GM12878 (cell line): ENCODE results near the gene OR6C3. TPM values are rescaled to one million over a fixed set of nuclear protein-coding genes. Genes with fewer than 3 reads are reported as not detected.

ENCODE experiments used
- ATAC-seq: fragments of 200-7000 bp; cut with Tn5 transposase; 3 replicates; pipeline ENCODE4 v1.9.1; 2020; ENCODE audit warnings: mild to moderate bottlenecking, moderate library complexity
- BruUV-seq: library from RNA; stranded (reverse); fragments of 400-500 nt; replicated peaks from 2 replicates; lab custom pipeline; 2021; lab: Mats Ljungman, UMichigan
- CTCF ChIA-PET: fragments of 300-600 bp; sonication (Branson Sonifier 250); formaldehyde crosslinking; extraction: SDS; loops from one replicate; lab custom pipeline; 2021; ENCODE audit warnings: inconsistent platforms; lab: Yijun Ruan, JAX
- POLR2A ChIA-PET: fragments of 350-600 bp; formaldehyde crosslinking; extraction: SDS; loops from one replicate; lab custom pipeline; 2021; ENCODE audit warnings: inconsistent platforms; lab: Charles Lee
- RAD21 ChIA-PET: fragments of 300-600 bp; sonication (Branson Sonifier 250); formaldehyde crosslinking; loops from one replicate; lab custom pipeline; 2023; ENCODE audit warnings: antibody characterized with exemption; ENCODE audit not compliant: unreplicated experiment; lab: Charles Lee
- SMC1A ChIA-PET: fragments of 300-600 bp; sonication (Branson Sonifier 250); formaldehyde crosslinking; loops from one replicate; lab custom pipeline; 2023; ENCODE audit not compliant: unreplicated experiment, uncharacterized antibody; lab: Charles Lee
- DNase-seq: peaks from one replicate; pipeline ENCODE4 v3.0.0-alpha.2; 2011; ENCODE audit warnings: low read depth, low spot score
- FAIRE-seq: peaks from 3 replicates; lab custom pipeline; 2011; peaks lifted over from hg19 to GRCh38; lab: Jason Lieb, UNC
- H2AFZ ChIP-seq: 2 replicates; pipeline ENCODE4 v1.6.0; 2011; ENCODE audit warnings: low read depth, low read length, control low read depth; ENCODE audit not compliant: control insufficient read depth
- H3K27ac ChIP-seq: 2 replicates; pipeline ENCODE4 v1.5.1; 2011; ENCODE audit warnings: control low read depth; ENCODE audit not compliant: control insufficient read depth, insufficient read depth
- H3K27me3 ChIP-seq, 2 experiments: replicated peaks in 1 of 2; 2 replicates each; pipeline versions ENCODE4 v1.6.0 to v1.6.1; 2011; ENCODE audit warnings: low read length in 1 of 2; ENCODE audit not compliant: control insufficient read depth in 2 of 2, insufficient read depth in 2 of 2
- H3K36me3 ChIP-seq, 2 experiments: 2 replicates each; pipeline ENCODE4 v1.5.1; 2011; ENCODE audit warnings: low read length in 1 of 2; ENCODE audit not compliant: control insufficient read depth in 2 of 2, insufficient read depth in 2 of 2
- H3K4me1 ChIP-seq: 2 replicates; pipeline ENCODE4 v1.6.1; 2011; ENCODE audit warnings: mild to moderate bottlenecking, low read length, moderate library complexity, mixed read lengths; ENCODE audit not compliant: control insufficient read depth, insufficient read depth
- H3K4me2 ChIP-seq: 2 replicates; pipeline ENCODE4 v1.6.0; 2011; ENCODE audit warnings: control low read depth; ENCODE audit not compliant: control insufficient read depth, insufficient read depth
- H3K4me3 ChIP-seq: fragments of 200-600 bp; sonication (generic); 2 replicates; pipeline ENCODE4 v1.5.1; 2016
- H3K79me2 ChIP-seq: 2 replicates; pipeline ENCODE4 v1.6.0; 2011; ENCODE audit warnings: low read length; ENCODE audit not compliant: control insufficient read depth, insufficient read depth
- H3K9ac ChIP-seq: 2 replicates; pipeline ENCODE4 v1.8.0; 2011; ENCODE audit warnings: low read length, control low read depth, mixed read lengths; ENCODE audit not compliant: control insufficient read depth, insufficient read depth
- H3K9me3 ChIP-seq: replicated peaks from 3 replicates; pipeline ENCODE4 v1.5.1; 2011; ENCODE audit warnings: mild to moderate bottlenecking, low read length; ENCODE audit not compliant: control insufficient read depth, insufficient read depth
- H4K20me1 ChIP-seq: 2 replicates; pipeline ENCODE4 v1.6.0; 2011; ENCODE audit not compliant: control insufficient read depth, insufficient read depth
- BHLHE40 ChIP-seq, 2 experiments: fragments of 450-650 bp in 1 of 2; IDR thresholded peaks; 2 replicates each; pipeline ENCODE4 v1.6.1; 2011 to 2017; ENCODE audit warnings: low read depth in 2 of 2, borderline replicate concordance in 1 of 2, improper control_type of control experiment in 1 of 2, low read length in 1 of 2, mild to moderate bottlenecking in 1 of 2
- HCFC1 ChIP-seq: fragments of 150-350 bp; IDR thresholded peaks from 2 replicates; pipeline ENCODE4 v1.6.1; 2014; ENCODE audit warnings: low read length
- MEF2A ChIP-seq: IDR thresholded peaks from 2 replicates; pipeline ENCODE4 v1.6.1; 2011; ENCODE audit warnings: low read depth, mild to moderate bottlenecking, low read length, moderate library complexity; ENCODE audit not compliant: insufficient read depth
- NFIC ChIP-seq: IDR thresholded peaks from 2 replicates; pipeline ENCODE4 v1.6.1; 2012; ENCODE audit warnings: low read depth, mild to moderate bottlenecking, inconsistent platforms, low read length, moderate library complexity
- NR2C2 ChIP-seq: IDR thresholded peaks from 2 replicates; pipeline ENCODE4 v1.6.1; 2011; ENCODE audit warnings: borderline replicate concordance, low read depth; ENCODE audit not compliant: control insufficient read depth, insufficient read length
- RUNX3 ChIP-seq: IDR thresholded peaks from 2 replicates; pipeline ENCODE4 v1.6.1; 2012; ENCODE audit warnings: low read length, inconsistent platforms
- SMAD5 ChIP-seq: IDR thresholded peaks from 2 replicates; pipeline ENCODE4 v1.6.1; 2016; ENCODE audit warnings: antibody characterized with exemption, low read depth
- STAT1 ChIP-seq: fragments of 450-650 bp; conservative IDR thresholded peaks from 2 replicates; pipeline ENCODE4 v1.6.1; 2014; ENCODE audit warnings: antibody characterized with exemption, mild to moderate bottlenecking
- SUPT20H ChIP-seq: IDR thresholded peaks from 2 replicates; pipeline ENCODE4 v1.6.1; 2011; ENCODE audit warnings: low read depth, mild to moderate bottlenecking, low read length, moderate library complexity, borderline replicate concordance; ENCODE audit not compliant: control insufficient read depth
- TCF3 ChIP-seq: IDR thresholded peaks from 2 replicates; pipeline ENCODE4 v1.6.1; 2012; ENCODE audit warnings: low read depth, mild to moderate bottlenecking, low read length, borderline replicate concordance; ENCODE audit not compliant: insufficient read depth
- ZNF384 ChIP-seq: IDR thresholded peaks from 2 replicates; pipeline ENCODE4 v1.6.1; 2012; ENCODE audit warnings: low read depth, mild to moderate bottlenecking, low read length, improper control_type of control experiment, borderline replicate concordance
- WGBS: methylation state at CpG from one replicate; pipeline ENCODE4 v1.1.6; 2016; ENCODE audit warnings: low lambda C conversion rate; ENCODE audit not compliant: insufficient replicate concordance, insufficient coverage; ENCODE audit errors: missing lambda C conversion rate; 5-methylcytosine and 5-hydroxymethylcytosine counted together
- in situ Hi-C: fragments of 300-500 bp; cut with MboI; formaldehyde crosslinking; loops from 9 replicates; pipeline ENCODE4 v1.14.3; 2018; ENCODE audit warnings: mixed read lengths
- intact Hi-C: fragments of 100-400 bp; cut with micrococcal nuclease; formaldehyde crosslinking; loops from one replicate; pipeline ENCODE4 v1.14.2; 2022; ENCODE audit not compliant: unreplicated experiment
- polyA plus RNA-seq, 11 experiments: library from polyadenylated mRNA; depleted of rRNA in 4 of 11; unstranded in 6 of 11; stranded (reverse) in 5 of 11; fragments of >200 nt; fragmentation: Nextera tagmentation in 4 of 11; fragmentation: Illumina TruSeq in 1 of 11; extraction: Ambion mirVana in 4 of 11; extraction: Trizol in 1 of 11; gene quantifications; 1 replicate in 1 of 11; 2 replicates in 10 of 11; pipeline versions ENCODE4 v1.2.1 to v1.2.3, GENCODE V29; 2011 to 2016; ENCODE audit warnings: inconsistent platforms in 2 of 11, missing spikeins in 2 of 11, low read depth in 1 of 11
- total RNA-seq, 4 experiments: library from RNA; depleted of rRNA in 3 of 4; stranded (reverse); fragments of >200 nt in 3 of 4; fragmentation: Illumina TruSeq in 1 of 4; extraction: Trizol in 1 of 4; gene quantifications; 2 replicates each; pipeline versions ENCODE4 v1.2.1 to v1.2.3, GENCODE V29; 2013 to 2021

The OR6C3 gene
- total and polyA plus RNA-seq, 10 of the 15 experiments (the other 5 are each of a cell fraction or from before 2014, with no cell fraction given) = not detected

- no peak for ATAC-seq
- ChIA-PET RAD21 (no interaction called here), POLR2A (no interaction called here), SMC1A (interaction anchor here (1.5 kb wide), 1 partner anchor 12 kb away, joined by 3 read pairs; no protein-coding TSS in a partner anchor), CTCF (interaction anchor here (1.1 kb wide), 1 partner anchor 14 kb away, joined by 3 read pairs; no protein-coding TSS in a partner anchor)
- Histone ChIP-seq H3K27me3 (no peaks in the 10 kb centered on the region), H4K20me1 (no peaks in the 10 kb centered on the region), H3K9me3 (no peaks in the 10 kb centered on the region), H3K27ac (no peak overlapping the region), H3K4me3 (no peak overlapping the region), H2AFZ (no peak overlapping the region), H3K79me2 (no peaks in the 10 kb centered on the region), H3K36me3 (no peaks in the 10 kb centered on the region), H3K9ac (no peak overlapping the region), H3K4me2 (no peak overlapping the region), H3K4me1 (no peaks in the 10 kb centered on the region)
- intact Hi-C loops (no loop called here), in situ Hi-C loops (no loop called here)
- no peak for DNase-seq
- WGBS = 27% methylated on average over 3 of the region's 3 CpGs
- FAIRE-seq = no peak
- no TSS peak for BruUV-seq
- TF ChIP-seq SUPT20H = no peak
These were observed 34.5 kb downstream of the OR6C3 start for GRCh38 chr12:55365086-55365485.

- TF ChIP-seq RUNX3 (no peak), STAT1 (no peak), TCF3 (no peak), MEF2A (no peak), BHLHE40 (IDR thresholded peaks at IDR 0.05; ENCODE audit: borderline replicate concordance in 1 of 2, low read depth in 2 of 2, low read length in 1 of 2) (no peak), NFIC (no peak), HCFC1 (no peak), SMAD5 (no peak), NR2C2 (no peak), ZNF384 (no peak)
- ChIA-PET RAD21 (no interaction called here), SMC1A (no interaction called here), POLR2A (no interaction called here), CTCF (no interaction called here)
- Histone ChIP-seq H4K20me1 (no peaks in the 10 kb centered on the region), H2AFZ (no peak overlapping the region), H3K4me2 (no peak overlapping the region), H3K9me3 (no peaks in the 10 kb centered on the region), H3K27me3 (no peaks in the 10 kb centered on the region), H3K36me3 (no peaks in the 10 kb centered on the region), H3K27ac (no peak overlapping the region), H3K9ac (no peak overlapping the region), H3K4me1 (no peaks in the 10 kb centered on the region), H3K79me2 (no peaks in the 10 kb centered on the region), H3K4me3 (no peak overlapping the region)
- no TSS peak for BruUV-seq
- FAIRE-seq (no peak), ATAC-seq (no peak), DNase-seq (no peak)
- in situ Hi-C loops (no loop called here), intact Hi-C loops (no loop called here)
- 26% methylated on average over 4 of the region's 4 CpGs for WGBS
These were observed 42.0 kb downstream of the OR6C3 start for GRCh38 chr12:55372521-55372920.
